Colon (tissue), 2 donors: Measurements from ENCODE around the gene BRSK1.
"Not testable (repeated sequence)": the region's sequence is repeated elsewhere in the genome, so short reads cannot be mapped to it uniquely, and the experiment has no call there.

Experiments
- FAIRE-seq: peaks from 2 replicates; lab custom pipeline; 2012; peaks lifted over from hg19 to GRCh38; lab: Jason Lieb, UNC
- donor health status: control.
- donor health status: control.

BRSK1 gene

GRCh38 chr19:55329791-55330190 lies 46.0 kb downstream of the BRSK1 start:
- FAIRE-seq: not testable (repeated sequence)

- FAIRE-seq: no peak
Measured at GRCh38 chr19:55333870-55334269, 50.1 kb downstream of the BRSK1 start.

DNA sequence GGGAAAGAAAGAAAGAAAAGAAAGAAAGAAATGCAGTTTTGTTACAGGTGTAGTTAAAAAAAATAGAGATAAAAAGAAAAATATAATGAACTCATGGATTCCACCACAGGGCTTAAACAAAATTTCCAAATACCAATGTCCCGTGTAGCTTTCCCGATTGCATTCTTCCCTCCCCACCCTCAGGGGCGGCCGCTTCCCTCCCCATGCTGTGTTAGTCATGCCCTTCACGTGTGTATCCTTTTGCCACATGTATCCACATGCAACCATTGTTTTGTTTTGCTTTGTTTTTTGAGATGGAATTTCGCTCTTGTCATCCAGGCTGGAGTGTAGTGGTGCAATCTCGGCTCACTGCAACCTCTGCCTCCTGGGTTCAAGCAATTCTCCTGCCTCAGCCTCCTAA lies 52.3 kb downstream of the BRSK1 start:
- no peak for FAIRE-seq

DNA sequence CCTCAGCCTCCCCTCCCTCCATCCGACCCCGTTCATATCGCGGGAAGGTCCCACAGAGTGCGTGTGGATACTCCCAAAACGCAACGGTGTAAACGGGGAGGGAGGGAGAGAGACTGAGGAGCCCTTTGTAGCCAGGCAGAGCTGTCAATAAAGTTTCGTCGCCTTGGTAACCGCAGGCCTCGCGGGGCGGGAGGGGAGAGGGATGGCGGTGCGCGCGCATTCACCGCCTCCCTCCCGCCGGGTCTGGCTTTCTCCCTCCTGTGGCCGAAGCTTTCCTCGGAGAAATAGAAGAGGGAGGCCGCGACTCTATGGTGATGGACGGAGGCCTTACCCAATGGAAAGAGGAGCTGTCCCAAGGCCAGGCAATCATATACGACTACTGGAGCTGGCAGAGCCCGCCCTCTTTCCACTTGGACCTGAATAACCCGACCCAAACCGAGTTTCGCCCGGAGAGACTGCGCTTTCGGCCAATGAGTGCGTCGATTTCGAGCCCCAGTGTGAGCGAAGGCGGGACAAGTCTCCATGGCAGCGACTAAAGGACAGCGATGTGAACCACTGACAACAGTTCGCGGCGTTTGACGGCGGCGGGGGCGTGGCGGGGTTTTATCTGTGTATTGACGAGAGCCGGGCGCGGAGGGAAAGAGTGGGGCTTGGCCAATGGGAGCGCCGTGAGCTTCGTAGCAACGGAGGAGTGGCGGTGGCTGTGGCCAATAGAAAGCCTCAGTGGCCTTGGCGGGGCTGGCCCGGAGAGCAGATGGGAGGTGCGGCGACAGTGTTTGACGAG lies 55.5 kb downstream of the BRSK1 start, which contains the start of gene KMT5C:
KMT5C (plus strand) TSS at position 772 of the 784 bp plus-strand sequence. CDS start 2,061 bp downstream, outside the sequence.
- FAIRE-seq: peak; percentile 98

DNA sequence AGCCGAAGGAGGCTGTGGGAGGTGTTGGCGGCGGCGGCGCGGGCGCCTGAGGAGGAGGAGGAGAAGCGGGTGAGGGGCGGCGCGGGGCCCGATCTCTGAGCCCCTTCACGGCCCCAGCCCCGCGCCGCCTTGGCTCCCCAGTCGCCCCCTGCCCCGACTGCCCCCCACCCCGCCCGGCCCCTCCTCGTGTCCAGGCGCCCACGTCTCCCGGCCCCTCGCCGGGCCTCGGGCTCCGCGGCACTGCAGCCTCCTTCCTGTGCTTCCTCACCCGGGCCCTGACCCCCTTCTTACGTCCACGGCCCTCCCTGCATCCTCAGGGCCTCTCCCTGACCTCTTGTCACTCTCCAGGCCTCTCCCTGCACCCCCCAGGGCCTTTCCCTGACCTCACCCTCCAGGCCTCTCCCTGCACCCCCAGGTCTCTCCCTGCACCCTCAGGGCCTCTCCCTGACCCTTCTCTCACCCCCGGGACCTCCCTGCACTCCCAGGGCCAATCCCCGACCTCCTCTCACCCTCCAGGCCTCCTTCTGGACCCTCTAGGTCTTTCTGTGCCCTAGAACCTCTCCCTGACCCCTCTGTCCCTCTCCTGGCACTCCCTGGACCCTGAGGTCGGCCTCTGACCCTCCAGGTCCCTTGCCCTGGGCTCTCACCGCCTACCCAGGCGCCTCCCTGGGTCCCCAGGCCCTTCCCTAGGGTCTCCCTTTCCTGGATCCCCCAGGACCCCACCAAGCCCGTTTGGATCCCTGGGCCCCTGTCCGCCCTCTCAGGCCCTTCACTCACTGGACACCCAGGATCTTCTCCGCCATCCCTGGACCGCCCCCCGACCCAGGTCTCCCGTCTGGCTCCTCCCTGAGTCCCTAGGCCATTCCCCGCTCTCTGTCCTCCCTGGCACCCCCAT lies 56.3 kb downstream of the BRSK1 start:
- no peak for FAIRE-seq

DNA sequence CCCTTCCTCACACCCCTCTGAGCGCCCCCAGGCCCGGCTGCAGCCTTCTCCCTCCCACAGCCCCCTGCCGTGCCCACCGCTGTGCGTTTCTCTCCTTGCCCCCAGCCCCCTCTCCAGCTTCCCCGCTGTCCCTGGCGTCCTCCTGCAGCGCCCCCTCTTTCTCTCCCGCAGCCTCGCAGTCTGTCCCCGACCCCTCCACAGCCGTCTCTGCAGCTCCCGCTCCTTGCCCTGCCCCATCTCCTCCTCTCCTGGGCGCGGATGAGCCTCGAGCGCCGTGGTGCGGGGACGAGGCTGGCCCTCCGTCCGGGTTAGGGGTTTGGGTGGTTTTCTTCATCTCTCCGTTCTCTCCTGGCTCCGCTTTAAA lies 57.0 kb downstream of the BRSK1 start:
- FAIRE-seq: no peak

DNA sequence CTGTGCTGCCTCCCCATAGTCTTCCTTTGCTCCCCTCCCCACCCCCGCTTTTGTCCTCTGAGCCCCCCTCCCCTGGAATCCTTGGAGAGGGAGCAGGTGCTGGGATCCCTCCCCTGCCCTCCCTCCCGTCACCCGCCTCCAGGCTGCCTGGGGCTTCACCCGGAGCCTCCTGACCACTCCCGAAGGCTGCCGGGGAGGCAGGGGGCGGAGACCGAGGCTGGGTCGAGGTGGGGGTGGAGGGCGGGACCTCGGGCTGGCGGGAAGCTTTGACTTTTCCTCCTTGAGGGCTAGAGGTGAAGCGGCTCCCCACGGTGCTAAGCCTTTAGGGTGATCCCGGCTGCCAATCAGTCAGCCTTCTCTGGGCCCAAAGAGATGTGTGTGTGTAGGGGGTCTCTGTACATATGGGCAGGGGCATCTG lies 57.4 kb downstream of the BRSK1 start:
- no peak for FAIRE-seq

- FAIRE-seq: no peak
Measured at GRCh38 chr19:55341595-55342531, 58.1 kb downstream of the BRSK1 start.

DNA sequence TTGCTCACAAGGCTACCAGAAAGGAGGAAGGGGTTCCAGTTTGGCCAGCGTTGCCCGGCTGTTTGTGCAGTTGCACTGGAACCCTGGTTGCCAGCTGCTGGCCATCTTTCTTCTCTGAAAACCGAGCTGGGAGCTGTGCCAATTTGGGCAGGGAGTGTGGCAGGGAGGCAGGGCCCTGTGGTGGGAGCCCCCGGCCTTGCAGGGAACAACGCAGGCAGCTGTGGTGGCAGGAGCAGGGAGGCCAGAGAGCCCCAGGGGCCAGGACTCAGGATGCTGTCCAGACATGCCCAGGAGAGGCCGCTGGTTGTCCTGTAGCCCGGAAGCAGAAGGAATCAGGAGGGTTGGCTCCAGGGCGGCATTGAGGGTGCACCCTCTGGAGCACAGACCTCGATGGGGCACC lies 60.6 kb downstream of the BRSK1 start:
- no peak for FAIRE-seq

- no peak for FAIRE-seq
Measured at GRCh38 chr19:55345101-55345817, 61.5 kb downstream of the BRSK1 start.

DNA sequence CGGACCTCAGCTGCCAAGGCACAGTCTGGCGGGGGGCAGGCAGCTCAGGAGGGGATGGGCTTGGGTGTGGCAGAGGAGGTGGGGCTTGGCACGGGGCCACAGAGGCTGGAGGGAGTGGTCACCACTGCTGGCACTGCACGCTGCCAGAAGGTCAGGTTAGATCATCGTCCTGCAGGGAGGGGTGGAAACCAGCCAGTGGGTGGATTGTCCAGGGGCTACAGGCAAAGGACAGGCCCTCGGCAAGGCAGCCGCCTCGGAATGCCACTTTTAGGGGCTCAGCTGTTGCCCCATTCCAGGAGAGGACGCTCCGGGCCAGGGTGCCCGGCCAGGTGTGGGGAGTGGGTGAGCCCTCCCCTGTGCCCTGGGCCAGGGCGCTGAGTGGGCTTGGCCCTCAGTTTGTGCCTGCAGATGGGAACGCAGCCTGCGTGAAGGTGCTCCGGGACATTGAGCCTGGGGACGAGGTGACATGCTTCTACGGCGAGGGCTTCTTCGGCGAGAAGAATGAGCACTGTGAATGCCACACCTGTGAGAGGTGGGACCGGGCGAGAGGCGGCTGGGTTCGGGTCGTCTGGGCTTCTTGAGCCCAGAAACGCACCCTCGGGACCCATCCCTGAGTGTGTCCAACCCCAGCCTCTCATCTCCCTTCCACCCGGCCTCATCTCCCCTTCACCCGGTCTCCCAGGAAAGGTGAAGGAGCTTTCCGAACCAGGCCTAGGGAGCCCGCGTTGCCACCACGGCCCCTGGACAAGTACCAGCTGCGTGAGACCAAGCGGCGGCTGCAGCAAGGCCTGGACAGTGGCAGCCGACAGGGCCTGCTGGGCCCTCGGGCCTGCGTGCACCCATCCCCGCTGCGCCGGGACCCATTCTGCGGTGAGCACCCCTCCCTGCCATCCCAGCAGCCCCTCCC lies 62.3 kb downstream of the BRSK1 start:
- FAIRE-seq: no peak

DNA sequence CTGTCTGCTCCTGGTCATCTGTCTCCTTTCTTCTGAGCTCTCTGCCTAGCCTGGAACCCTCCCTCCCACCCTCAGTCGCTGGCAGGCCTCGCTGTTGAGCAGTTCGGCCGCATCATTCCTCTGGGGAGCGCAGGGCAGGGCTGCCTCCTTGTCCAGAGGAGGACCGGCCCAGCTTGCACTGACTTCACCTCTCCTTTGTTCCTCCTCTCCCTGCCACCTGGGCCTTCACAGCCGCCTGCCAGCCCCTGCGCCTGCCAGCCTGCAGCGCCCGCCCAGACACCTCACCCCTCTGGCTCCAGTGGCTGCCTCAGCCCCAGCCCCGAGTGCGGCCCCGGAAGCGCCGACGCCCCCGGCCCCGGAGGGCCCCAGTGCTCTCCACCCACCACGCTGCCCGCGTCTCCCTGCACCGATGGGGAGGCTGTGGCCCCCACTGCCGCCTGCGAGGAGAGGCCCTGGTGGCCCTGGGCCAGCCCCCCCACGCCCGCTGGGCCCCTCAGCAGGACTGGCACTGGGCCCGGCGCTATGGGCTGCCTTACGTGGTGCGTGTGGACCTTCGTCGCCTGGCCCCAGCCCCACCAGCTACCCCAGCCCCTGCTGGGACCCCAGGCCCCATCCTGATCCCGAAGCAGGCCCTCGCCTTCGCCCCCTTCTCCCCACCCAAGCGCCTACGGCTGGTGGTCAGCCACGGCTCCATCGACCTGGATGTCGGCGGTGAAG lies 63.1 kb downstream of the BRSK1 start:
- FAIRE-seq: no peak

GRCh38 chr19:55347442-55348009 lies 63.7 kb downstream of the BRSK1 start:
- FAIRE-seq: no peak

DNA sequence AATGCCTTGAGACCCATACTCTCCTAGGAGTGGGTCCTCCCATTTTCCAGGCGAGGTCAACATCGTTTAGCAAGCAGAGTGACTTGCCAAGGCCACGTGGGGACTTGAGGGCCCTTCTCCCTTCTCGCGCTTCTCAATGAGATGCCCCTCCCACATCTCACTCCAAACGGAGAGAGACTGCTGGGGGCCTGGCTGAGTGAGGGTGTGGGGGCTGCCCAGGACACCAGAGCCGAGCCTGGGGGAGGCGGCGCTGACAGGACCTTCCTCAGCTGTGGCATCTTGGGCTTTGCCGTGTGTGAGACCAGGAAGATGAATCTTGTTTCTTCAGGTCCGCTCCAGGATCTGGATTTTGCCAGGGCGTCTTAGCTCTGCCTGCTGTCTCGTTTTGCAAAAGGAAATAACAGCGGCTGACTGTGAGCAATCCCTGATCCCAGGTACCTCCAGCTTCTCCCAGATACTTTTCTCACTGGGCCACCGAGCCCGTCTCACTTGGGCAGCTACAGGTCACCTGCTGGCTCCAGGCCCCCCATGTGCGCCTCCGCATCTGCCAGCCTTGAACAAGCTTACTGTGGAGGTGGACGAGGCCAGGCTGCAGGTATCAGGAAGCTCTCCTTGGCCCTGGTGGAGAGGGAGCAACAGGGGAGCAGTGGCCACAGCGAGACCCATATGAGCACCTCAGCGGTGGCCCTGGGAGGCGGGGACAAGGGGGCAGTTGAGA lies 64.7 kb downstream of the BRSK1 start:
- no peak for FAIRE-seq

GRCh38 chr19:55350620-55351315 lies 67.0 kb downstream of the BRSK1 start:
- FAIRE-seq: no peak

- no peak for FAIRE-seq
Measured at GRCh38 chr19:55352040-55352439, 68.2 kb downstream of the BRSK1 start.

DNA sequence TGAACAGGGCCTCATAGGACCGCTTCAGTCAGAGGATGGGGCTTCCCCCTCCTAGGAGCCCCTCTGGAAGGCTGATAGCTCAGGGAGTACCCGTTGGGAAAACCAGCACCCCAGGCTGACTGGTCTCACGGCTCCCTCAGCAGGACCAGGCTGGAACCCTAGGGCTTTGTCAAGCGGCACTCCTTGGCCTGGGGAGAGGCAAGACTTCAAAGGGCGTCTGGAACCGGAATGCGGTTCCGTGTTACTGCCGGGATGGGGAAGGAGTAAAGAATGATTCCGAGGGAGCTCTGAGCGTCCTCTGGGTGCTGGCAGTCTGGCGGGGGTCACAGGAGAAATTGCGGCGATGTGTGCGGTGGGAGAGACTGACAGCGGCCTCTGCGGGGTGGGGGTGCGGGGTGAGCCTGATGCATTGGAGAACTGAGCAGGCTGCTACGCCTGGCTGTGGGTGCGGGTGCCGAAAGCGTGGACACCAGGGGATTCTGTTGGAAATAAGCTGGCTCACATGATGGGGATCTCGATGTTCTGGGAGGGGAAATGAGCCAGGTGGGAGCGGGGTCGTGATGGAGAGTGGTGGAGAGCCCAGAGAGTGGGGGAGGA lies 68.8 kb downstream of the BRSK1 start:
- no peak for FAIRE-seq
